Measurements from ENCODE around the gene COMMD9.
A peak's percentile ranks its signal among the peaks of the same experiment; 100 is the strongest.
"Not testable (repeated sequence)": the region's sequence is repeated elsewhere in the genome, so short reads cannot be mapped to it uniquely, and the experiment has no call there.

The COMMD9 gene

GRCh38 chr11:36289226-36289852, at the start of gene COMMD9:
TSS of gene COMMD9 (minus strand) at chr11:36289424. CDS start at chr11:36289412, 12 bp downstream.
- Histone ChIP-seq H3K9ac (ENCODE audit: low read depth, low read length) (peak within 1 kb of the TSS; percentile 86), H3K27me3 (ENCODE audit: control insufficient read depth, insufficient read depth, low read length) (peaks cover 12% of the 10 kb centered on the region), H3K9me3 (ENCODE audit: control insufficient read depth, insufficient read depth, low read length) (no peaks in the 10 kb centered on the region), H3K4me3 (ENCODE audit: low read depth, low read length) (peak within 1 kb of the TSS; percentile 93), H3K27ac (ENCODE audit: low read depth, low read length) (peak within 1 kb of the TSS; percentile 71), H3K36me3 (ENCODE audit: control insufficient read depth, insufficient read depth, low read length) (no peaks in the 10 kb centered on the region), H3K4me1 (ENCODE audit: control insufficient read depth, insufficient read depth, low read length) (no peaks in the 10 kb centered on the region)

GRCh38 chr11:36333897-36334296, 44.7 kb upstream of the COMMD9 start:
- H3K4me3 ChIP-seq (ENCODE audit: low read depth, low read length), result no peak overlapping the region
- no peaks in the 10 kb centered on the region for H3K36me3 ChIP-seq (ENCODE audit: control insufficient read depth, insufficient read depth, low read length)
- H3K4me1 ChIP-seq (ENCODE audit: control insufficient read depth, insufficient read depth, low read length), result no peaks in the 10 kb centered on the region
- H3K9ac ChIP-seq (ENCODE audit: low read depth, low read length), result no peak overlapping the region
- H3K27ac ChIP-seq (ENCODE audit: low read depth, low read length), result no peak overlapping the region
- H3K27me3 ChIP-seq (ENCODE audit: control insufficient read depth, insufficient read depth, low read length), result no peaks in the 10 kb centered on the region
- no peaks in the 10 kb centered on the region for H3K9me3 ChIP-seq (ENCODE audit: control insufficient read depth, insufficient read depth, low read length)

GRCh38 chr11:36333468-36333867, 44.2 kb upstream of the COMMD9 start:
- Histone ChIP-seq H3K4me3 (ENCODE audit: low read depth, low read length) (no peak overlapping the region), H3K27me3 (ENCODE audit: control insufficient read depth, insufficient read depth, low read length) (no peaks in the 10 kb centered on the region), H3K27ac (ENCODE audit: low read depth, low read length) (no peak overlapping the region), H3K9ac (ENCODE audit: low read depth, low read length) (no peak overlapping the region), H3K4me1 (ENCODE audit: control insufficient read depth, insufficient read depth, low read length) (no peaks in the 10 kb centered on the region), H3K36me3 (ENCODE audit: control insufficient read depth, insufficient read depth, low read length) (no peaks in the 10 kb centered on the region), H3K9me3 (ENCODE audit: control insufficient read depth, insufficient read depth, low read length) (no peaks in the 10 kb centered on the region)

- Histone ChIP-seq H3K9ac (ENCODE audit: low read depth, low read length) (no peak overlapping the region), H3K4me1 (ENCODE audit: control insufficient read depth, insufficient read depth, low read length) (peaks cover 14% of the 10 kb centered on the region), H3K27ac (ENCODE audit: low read depth, low read length) (no peak overlapping the region), H3K36me3 (ENCODE audit: control insufficient read depth, insufficient read depth, low read length) (no peaks in the 10 kb centered on the region), H3K9me3 (ENCODE audit: control insufficient read depth, insufficient read depth, low read length) (no peaks in the 10 kb centered on the region), H3K4me3 (ENCODE audit: low read depth, low read length) (no peak overlapping the region), H3K27me3 (ENCODE audit: control insufficient read depth, insufficient read depth, low read length) (no peaks in the 10 kb centered on the region)
Measured at GRCh38 chr11:36330411-36330810, 41.2 kb upstream of the COMMD9 start.

- Histone ChIP-seq H3K4me3 (ENCODE audit: low read depth, low read length) (no peak overlapping the region), H3K27ac (ENCODE audit: low read depth, low read length) (no peak overlapping the region), H3K4me1 (ENCODE audit: control insufficient read depth, insufficient read depth, low read length) (peaks cover 14% of the 10 kb centered on the region), H3K36me3 (ENCODE audit: control insufficient read depth, insufficient read depth, low read length) (no peaks in the 10 kb centered on the region), H3K27me3 (ENCODE audit: control insufficient read depth, insufficient read depth, low read length) (no peaks in the 10 kb centered on the region), H3K9me3 (ENCODE audit: control insufficient read depth, insufficient read depth, low read length) (no peaks in the 10 kb centered on the region), H3K9ac (ENCODE audit: low read depth, low read length) (no peak overlapping the region)
Measured at GRCh38 chr11:36328966-36329673, 39.9 kb upstream of the COMMD9 start.

GRCh38 chr11:36326524-36327419, 37.5 kb upstream of the COMMD9 start:
- Histone ChIP-seq H3K36me3 (ENCODE audit: control insufficient read depth, insufficient read depth, low read length) (no peaks in the 10 kb centered on the region), H3K27me3 (ENCODE audit: control insufficient read depth, insufficient read depth, low read length) (no peaks in the 10 kb centered on the region), H3K4me3 (ENCODE audit: low read depth, low read length) (peak overlapping the region; percentile 20; the same call in 1 of the 2 replicates), H3K9me3 (ENCODE audit: control insufficient read depth, insufficient read depth, low read length) (no peaks in the 10 kb centered on the region), H3K9ac (ENCODE audit: low read depth, low read length) (peak overlapping the region; percentile 34; the same call in 1 of the 2 replicates), H3K27ac (ENCODE audit: low read depth, low read length) (peak overlapping the region; percentile 61), H3K4me1 (ENCODE audit: control insufficient read depth, insufficient read depth, low read length) (peaks cover 14% of the 10 kb centered on the region)

- not testable (repeated sequence) for H3K27ac ChIP-seq (ENCODE audit: low read depth, low read length); H3K9ac ChIP-seq (ENCODE audit: low read depth, low read length); H3K36me3 ChIP-seq (ENCODE audit: control insufficient read depth, insufficient read depth, low read length); H3K27me3 ChIP-seq (ENCODE audit: control insufficient read depth, insufficient read depth, low read length); H3K4me3 ChIP-seq (ENCODE audit: low read depth, low read length); H3K9me3 ChIP-seq (ENCODE audit: control insufficient read depth, insufficient read depth, low read length)
- peaks cover 14% of the 10 kb centered on the region for H3K4me1 ChIP-seq (ENCODE audit: control insufficient read depth, insufficient read depth, low read length)
Measured at GRCh38 chr11:36325403-36325802, 36.2 kb upstream of the COMMD9 start.

GRCh38 chr11:36324956-36325355, 35.7 kb upstream of the COMMD9 start:
- not testable (repeated sequence) for H3K4me3 ChIP-seq (ENCODE audit: low read depth, low read length); H3K9ac ChIP-seq (ENCODE audit: low read depth, low read length); H3K36me3 ChIP-seq (ENCODE audit: control insufficient read depth, insufficient read depth, low read length); H3K9me3 ChIP-seq (ENCODE audit: control insufficient read depth, insufficient read depth, low read length); H3K27ac ChIP-seq (ENCODE audit: low read depth, low read length); H3K27me3 ChIP-seq (ENCODE audit: control insufficient read depth, insufficient read depth, low read length)
- H3K4me1 ChIP-seq (ENCODE audit: control insufficient read depth, insufficient read depth, low read length), result peaks cover 14% of the 10 kb centered on the region

- no peak overlapping the region for H3K27ac ChIP-seq (ENCODE audit: low read depth, low read length)
Measured at GRCh38 chr11:36317992-36318391, 28.8 kb upstream of the COMMD9 start.

GRCh38 chr11:36316049-36316448, 26.8 kb upstream of the COMMD9 start:
- Histone ChIP-seq H3K27ac (ENCODE audit: low read depth, low read length) (no peak overlapping the region), H3K36me3 (ENCODE audit: control insufficient read depth, insufficient read depth, low read length) (no peaks in the 10 kb centered on the region), H3K9ac (ENCODE audit: low read depth, low read length) (no peak overlapping the region), H3K9me3 (ENCODE audit: control insufficient read depth, insufficient read depth, low read length) (no peaks in the 10 kb centered on the region), H3K4me1 (ENCODE audit: control insufficient read depth, insufficient read depth, low read length) (peaks cover 27% of the 10 kb centered on the region), H3K27me3 (ENCODE audit: control insufficient read depth, insufficient read depth, low read length) (no peaks in the 10 kb centered on the region), H3K4me3 (ENCODE audit: low read depth, low read length) (no peak overlapping the region)

More at GRCh38 chr11:36317992-36318391, 28.8 kb upstream of the COMMD9 start:
- Histone ChIP-seq H3K4me3 (ENCODE audit: low read depth, low read length) (no peak overlapping the region), H3K9ac (ENCODE audit: low read depth, low read length) (no peak overlapping the region), H3K4me1 (ENCODE audit: control insufficient read depth, insufficient read depth, low read length) (peaks cover 27% of the 10 kb centered on the region), H3K9me3 (ENCODE audit: control insufficient read depth, insufficient read depth, low read length) (no peaks in the 10 kb centered on the region), H3K27me3 (ENCODE audit: control insufficient read depth, insufficient read depth, low read length) (no peaks in the 10 kb centered on the region), H3K36me3 (ENCODE audit: control insufficient read depth, insufficient read depth, low read length) (no peaks in the 10 kb centered on the region)

- no peak overlapping the region for H3K27ac ChIP-seq (ENCODE audit: low read depth, low read length)
- H3K4me3 ChIP-seq (ENCODE audit: low read depth, low read length), result no peak overlapping the region
Measured at GRCh38 chr11:36314434-36314767, 25.2 kb upstream of the COMMD9 start.

More at GRCh38 chr11:36314434-36314767, 25.2 kb upstream of the COMMD9 start:
- Histone ChIP-seq H3K27me3 (ENCODE audit: control insufficient read depth, insufficient read depth, low read length) (no peaks in the 10 kb centered on the region), H3K9ac (ENCODE audit: low read depth, low read length) (no peak overlapping the region), H3K4me1 (ENCODE audit: control insufficient read depth, insufficient read depth, low read length) (peaks cover 22% of the 10 kb centered on the region), H3K36me3 (ENCODE audit: control insufficient read depth, insufficient read depth, low read length) (no peaks in the 10 kb centered on the region), H3K9me3 (ENCODE audit: control insufficient read depth, insufficient read depth, low read length) (no peaks in the 10 kb centered on the region)

Measured in HUES48 (cell line).